ENCODE measurements around the gene C5orf34. TPM values are rescaled to one million over a fixed set of nuclear protein-coding genes. Genes with fewer than 3 reads are reported as not detected.

C5orf34 gene
- total and polyA plus RNA-seq, 9 of the 15 experiments (the other 6 are each of a cell fraction or from before 2014, with no cell fraction given) = 13.2 to 32.6 (median 20.7) TPM

GRCh38 chr5:43484106-43484849, 30.7 kb downstream of the C5orf34 start (continued):
- TF ChIP-seq HIVEP1 (CRISPR knock-in tag; IDR thresholded peaks at IDR 0.05) (0 out of 2 replicates have a peak, but pooled peaks have one; percentile 3), RNF2 (IDR thresholded peaks at IDR 0.05) (peak; percentile 75; the same call in 1 of the 2 replicates), PHF21A (IDR thresholded peaks at IDR 0.05; ENCODE audit: borderline replicate concordance, low read depth) (peak; percentile 54; the same call in 1 of the 2 replicates), RBM15 (IDR thresholded peaks at IDR 0.05; ENCODE audit: insufficient read depth, low read length) (no peak), MCM7 (IDR thresholded peaks at IDR 0.05) (no peak), ZNF175 (CRISPR knock-in tag; IDR thresholded peaks at IDR 0.05; ENCODE audit: low read depth) (peak; percentile 89), RBM14 (IDR thresholded peaks at IDR 0.05; ENCODE audit: borderline replicate concordance, insufficient read depth, low read depth, low read length) (no peak), LEF1 (IDR thresholded peaks at IDR 0.05) (0 out of 2 replicates have a peak, but pooled peaks have one; percentile 32), HMGN3 (IDR thresholded peaks at IDR 0.05; ENCODE audit: borderline replicate concordance, extremely low read depth, insufficient read length, low read depth, low read length) (peak; percentile 22), ELF2 (CRISPR knock-in tag; IDR thresholded peaks at IDR 0.05) (peak; percentile 66; the same call in 1 of the 2 replicates), DMBX1 (CRISPR knock-in tag; IDR thresholded peaks at IDR 0.05; ENCODE audit: borderline replicate concordance) (peak; percentile 57; the same call in 1 of the 2 replicates), CC2D1A (IDR thresholded peaks at IDR 0.05) (peak; percentile 39), SMARCB1 (IDR thresholded peaks at IDR 0.05; ENCODE audit: insufficient read length, low read depth) (no peak), SMARCA4 (IDR thresholded peaks at IDR 0.05) (peak; percentile 31; the same call in 1 of the 2 replicates), ZNF263 (CRISPR knock-in tag; IDR thresholded peaks at IDR 0.05; ENCODE audit: borderline replicate concordance) (peak; percentile 44; the same call in 1 of the 2 replicates), ZNF583 (CRISPR knock-in tag; IDR thresholded peaks at IDR 0.05) (no peak), NR2C1 (IDR thresholded peaks at IDR 0.05) (no peak), NR2C1 (tag; IDR thresholded peaks at IDR 0.05) (no peak; the same call in 1 of the 2 replicates), ZKSCAN3 (CRISPR knock-in tag; IDR thresholded peaks at IDR 0.05) (no peak), NCOA2 (IDR thresholded peaks at IDR 0.05; ENCODE audit: partially characterized antibody in 2 of 2) (no peak), POLR2H (tag; IDR thresholded peaks at IDR 0.05; ENCODE audit: low read depth) (peak; percentile 91)
- TF ChIP-seq, protein P1, sequence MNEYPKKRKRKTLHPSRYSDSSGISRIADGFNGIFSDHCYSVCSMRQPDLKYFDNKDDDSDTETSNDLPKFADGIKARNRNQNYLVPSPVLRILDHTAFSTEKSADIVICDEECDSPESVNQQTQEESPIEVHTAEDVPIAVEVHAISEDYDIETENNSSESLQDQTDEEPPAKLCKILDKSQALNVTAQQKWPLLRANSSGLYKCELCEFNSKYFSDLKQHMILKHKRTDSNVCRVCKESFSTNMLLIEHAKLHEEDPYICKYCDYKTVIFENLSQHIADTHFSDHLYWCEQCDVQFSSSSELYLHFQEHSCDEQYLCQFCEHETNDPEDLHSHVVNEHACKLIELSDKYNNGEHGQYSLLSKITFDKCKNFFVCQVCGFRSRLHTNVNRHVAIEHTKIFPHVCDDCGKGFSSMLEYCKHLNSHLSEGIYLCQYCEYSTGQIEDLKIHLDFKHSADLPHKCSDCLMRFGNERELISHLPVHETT (CRISPR knock-in tag; conservative IDR thresholded peaks at IDR 0.05 in 1 of 2, IDR thresholded peaks at IDR 0.05 in 1 of 2) = peak in 1 of 2 experiments; percentile 45; a peak in 1 of 4 replicates
- TF ChIP-seq, protein P2, sequence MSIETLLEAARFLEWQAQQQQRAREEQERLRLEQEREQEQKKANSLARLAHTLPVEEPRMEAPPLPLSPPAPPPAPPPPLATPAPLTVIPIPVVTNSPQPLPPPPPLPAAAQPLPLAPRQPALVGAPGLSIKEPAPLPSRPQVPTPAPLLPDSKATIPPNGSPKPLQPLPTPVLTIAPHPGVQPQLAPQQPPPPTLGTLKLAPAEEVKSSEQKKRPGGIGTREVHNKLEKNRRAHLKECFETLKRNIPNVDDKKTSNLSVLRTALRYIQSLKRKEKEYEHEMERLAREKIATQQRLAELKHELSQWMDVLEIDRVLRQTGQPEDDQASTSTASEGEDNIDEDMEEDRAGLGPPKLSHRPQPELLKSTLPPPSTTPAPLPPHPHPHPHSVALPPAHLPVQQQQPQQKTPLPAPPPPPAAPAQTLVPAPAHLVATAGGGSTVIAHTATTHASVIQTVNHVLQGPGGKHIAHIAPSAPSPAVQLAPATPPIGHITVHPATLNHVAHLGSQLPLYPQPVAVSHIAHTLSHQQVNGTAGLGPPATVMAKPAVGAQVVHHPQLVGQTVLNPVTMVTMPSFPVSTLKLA (conservative IDR thresholded peaks at IDR 0.05) = peak; percentile 12 to 50; a peak in 1 of 4 replicates

Measured in K562 (cell line).